Vagina (tissue), 2 donors: Measurements from ENCODE around the gene TGFBRAP1. TPM values are rescaled to one million over a fixed set of nuclear protein-coding genes. Genes with fewer than 3 reads are reported as not detected.

Source experiments
- DNase-seq, 2 donors: peaks; one replicate each; pipeline ENCODE4 v3.0.0-alpha.2; 2017; ENCODE audit errors: extremely low spot score in 2 of 2
- H3K27ac ChIP-seq: fragments of 200-600 bp; sonication (generic); one replicate; pipeline ENCODE4 v1.5.1; 2019
- H3K27me3 ChIP-seq: fragments of 200-600 bp; sonication (generic); one replicate; pipeline ENCODE4 v1.5.1; 2019
- H3K36me3 ChIP-seq, 2 donors: fragments of 200-600 bp; sonication (generic); one replicate each; pipeline ENCODE4 v1.5.1; 2017 to 2019
- H3K4me1 ChIP-seq: fragments of 200-600 bp; sonication (generic); one replicate; pipeline ENCODE4 v1.5.1; 2019
- H3K4me3 ChIP-seq, 2 donors: fragments of 200-600 bp; sonication (generic); 1 replicate in 1 of 2; 2 replicates in 1 of 2; pipeline ENCODE4 v1.5.1; 2016 to 2019
- H3K9me3 ChIP-seq: fragments of 200-600 bp; sonication (generic); one replicate; pipeline ENCODE4 v1.5.1; 2019
- CTCF ChIP-seq, 3 experiments: fragments of 450-650 bp in 2 of 3; fragments of 200-600 bp in 1 of 3; sonication (generic) in 1 of 3; IDR thresholded peaks; one replicate each; pipeline ENCODE4 v1.5.1; 2017 to 2019; ENCODE audit warnings: antibody characterized with exemption in 3 of 3, mild to moderate bottlenecking in 2 of 3, moderate library complexity in 2 of 3
- POLR2A ChIP-seq, 2 donors: fragments of 450-650 bp; IDR thresholded peaks; one replicate each; pipeline ENCODE4 v1.6.1; 2017; ENCODE audit warnings: antibody characterized with exemption in 2 of 2, mild to moderate bottlenecking in 2 of 2, moderate library complexity in 2 of 2
- POLR2AphosphoS5 ChIP-seq, 2 donors: sonication (generic); formaldehyde crosslinking; IDR thresholded peaks; one replicate each; pipeline ENCODE4 v1.9.0; 2017; ENCODE audit warnings: antibody characterized with exemption in 2 of 2, mild to moderate bottlenecking in 2 of 2, low read depth in 1 of 2; ENCODE audit not compliant: insufficient read depth in 1 of 2
- intact Hi-C: fragments of 100-400 bp; cut with DNase I; formaldehyde crosslinking; loops from one replicate; pipeline ENCODE4 v1.15.1; 2023
- total RNA-seq: library from RNA; depleted of rRNA; stranded (reverse); fragments of >200 nt; gene quantifications from one replicate; pipeline ENCODE4 v1.2.3, GENCODE V29; 2016

The TGFBRAP1 gene
- total RNA-seq, 1 donor from 2014 or later = 20.1 TPM

- H3K27ac ChIP-seq = no peak overlapping the region
- H3K9me3 ChIP-seq = no peaks in the 10 kb centered on the region
- TF ChIP-seq POLR2AphosphoS5 (IDR thresholded peaks at IDR 0.05; ENCODE audit: insufficient read depth in 1 of 2, low read depth in 1 of 2) = no peak
- TF ChIP-seq POLR2A (IDR thresholded peaks at IDR 0.05) = no peak
- no peak for TF ChIP-seq CTCF (IDR thresholded peaks at IDR 0.05)
- H3K4me1 ChIP-seq = no peaks in the 10 kb centered on the region
- peaks cover 0 to 37% of the 10 kb centered on the region in 2 donors for H3K36me3 ChIP-seq
- intact Hi-C loops = no loop called here
- peak in 1 of 2 donors; percentile 16 for DNase-seq
- H3K4me3 ChIP-seq = no peak overlapping the region
- no peaks in the 10 kb centered on the region for H3K27me3 ChIP-seq
These were observed 35.5 kb downstream of the TGFBRAP1 start for GRCh38 chr2:105294046-105294445.

- Histone ChIP-seq H3K4me1 (no peaks in the 10 kb centered on the region), H3K27me3 (no peaks in the 10 kb centered on the region), H3K4me3 (no peak overlapping the region), H3K9me3 (no peaks in the 10 kb centered on the region), H3K36me3 (peaks cover 0 to 21% of the 10 kb centered on the region in 2 donors), H3K27ac (no peak overlapping the region)
- intact Hi-C loops = no loop called here
- TF ChIP-seq POLR2A (IDR thresholded peaks at IDR 0.05) = no peak
- no peak for TF ChIP-seq POLR2AphosphoS5 (IDR thresholded peaks at IDR 0.05; ENCODE audit: insufficient read depth in 1 of 2, low read depth in 1 of 2)
- TF ChIP-seq CTCF (IDR thresholded peaks at IDR 0.05) = no peak
- DNase-seq = no peak
These were observed 37.6 kb downstream of the TGFBRAP1 start for GRCh38 chr2:105291981-105292380.

DNA sequence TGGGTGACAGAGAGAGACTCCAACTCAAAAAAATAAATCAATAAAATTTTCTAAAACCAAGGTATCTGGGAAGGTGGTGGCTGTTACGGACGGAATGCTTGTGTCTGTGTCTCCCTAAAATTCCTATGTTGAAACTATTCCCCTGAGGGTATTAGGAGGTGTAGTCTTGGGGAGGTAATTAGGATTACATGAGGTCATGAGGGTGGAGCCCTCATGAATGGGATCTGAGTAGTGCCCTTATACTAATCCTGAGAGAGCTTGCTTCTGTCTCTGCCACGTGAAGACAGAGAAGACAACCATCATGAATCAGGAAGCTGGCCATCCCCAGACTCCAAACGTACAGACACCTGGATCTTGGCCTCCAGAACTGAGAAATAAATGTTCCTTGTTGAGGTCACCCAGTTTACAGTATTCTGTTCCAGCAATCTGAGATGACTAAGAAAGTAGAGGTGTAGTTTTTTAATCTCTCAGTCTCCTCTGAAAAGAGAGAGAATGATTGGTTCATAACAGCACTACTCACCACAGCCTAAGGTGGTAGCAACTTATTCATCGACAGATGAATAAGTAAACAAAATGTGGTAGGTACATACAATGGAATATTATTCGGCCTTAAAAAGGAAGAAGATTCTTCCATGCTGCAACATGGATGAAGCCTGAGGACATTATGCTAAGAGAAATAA, 38.4 kb downstream of the TGFBRAP1 start:
- TF ChIP-seq CTCF (IDR thresholded peaks at IDR 0.05) = no peak
- no peak for TF ChIP-seq POLR2AphosphoS5 (IDR thresholded peaks at IDR 0.05; ENCODE audit: insufficient read depth in 1 of 2, low read depth in 1 of 2)
- no peak overlapping the region for H3K4me3 ChIP-seq
- intact Hi-C loops = no loop called here
- peak in 1 of 2 donors; percentile 32 for DNase-seq
- H3K27me3 ChIP-seq = no peaks in the 10 kb centered on the region
- H3K9me3 ChIP-seq = no peaks in the 10 kb centered on the region
- no peaks in the 10 kb centered on the region for H3K4me1 ChIP-seq
- H3K36me3 ChIP-seq = peaks cover 0 to 19% of the 10 kb centered on the region in 2 donors
- no peak overlapping the region for H3K27ac ChIP-seq

DNA sequence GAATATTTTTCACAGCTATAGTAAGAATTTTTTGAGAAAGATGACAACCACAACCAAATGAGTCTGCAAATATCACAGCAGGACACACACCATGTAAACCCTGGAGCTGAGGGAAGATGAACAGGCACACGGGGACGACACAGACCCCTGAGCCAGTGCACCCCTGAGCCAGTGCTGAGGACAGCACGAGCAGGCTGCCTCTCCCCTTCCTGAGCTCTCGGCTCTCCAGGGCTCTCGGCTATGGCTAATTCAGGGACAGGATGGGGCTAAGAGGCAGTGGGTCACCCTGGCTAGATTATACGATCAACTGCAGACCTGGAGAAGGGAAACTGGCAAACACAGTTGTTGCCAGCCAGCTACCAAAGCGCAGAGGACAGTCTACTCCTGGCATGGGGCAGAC, 41.4 kb downstream of the TGFBRAP1 start:
- H3K9me3 ChIP-seq = no peaks in the 10 kb centered on the region
- no peaks in the 10 kb centered on the region for H3K4me1 ChIP-seq
- TF ChIP-seq POLR2AphosphoS5 (IDR thresholded peaks at IDR 0.05; ENCODE audit: insufficient read depth in 1 of 2, low read depth in 1 of 2) (no peak), POLR2A (IDR thresholded peaks at IDR 0.05) (no peak), CTCF (IDR thresholded peaks at IDR 0.05) (no peak)
- DNase-seq = no peak
- no peaks in the 10 kb centered on the region for H3K27me3 ChIP-seq
- H3K36me3 ChIP-seq = peaks cover 0 to 26% of the 10 kb centered on the region in 2 donors
- H3K27ac ChIP-seq = no peak overlapping the region
- intact Hi-C loops = no loop called here
- H3K4me3 ChIP-seq = no peak overlapping the region

DNA sequence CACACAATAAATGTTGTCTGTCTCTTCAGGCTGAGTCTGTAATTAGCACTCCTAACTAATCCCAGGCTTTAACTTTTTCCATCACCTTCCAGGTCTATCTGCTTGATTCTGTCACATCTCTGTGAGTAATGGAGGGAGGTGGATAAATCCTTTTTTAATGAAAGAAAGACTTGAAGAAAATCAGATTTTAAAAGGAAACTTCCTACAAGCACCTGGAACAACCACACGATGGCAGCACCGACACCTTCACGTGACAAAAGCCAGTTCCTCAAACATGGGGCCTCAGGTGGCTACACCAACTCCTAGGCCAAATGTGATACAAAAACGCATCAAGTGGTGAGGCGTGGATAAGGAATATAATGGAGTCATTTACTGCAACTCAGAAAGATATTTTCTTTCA, 41.8 kb downstream of the TGFBRAP1 start:
- Histone ChIP-seq H3K36me3 (peaks cover 0 to 26% of the 10 kb centered on the region in 2 donors), H3K9me3 (no peaks in the 10 kb centered on the region), H3K27me3 (no peaks in the 10 kb centered on the region), H3K27ac (no peak overlapping the region), H3K4me1 (no peaks in the 10 kb centered on the region), H3K4me3 (no peak overlapping the region)
- TF ChIP-seq POLR2AphosphoS5 (IDR thresholded peaks at IDR 0.05; ENCODE audit: insufficient read depth in 1 of 2, low read depth in 1 of 2) (no peak), POLR2A (IDR thresholded peaks at IDR 0.05) (no peak), CTCF (IDR thresholded peaks at IDR 0.05) (no peak)
- intact Hi-C loops = no loop called here
- DNase-seq = no peak
